Neural progenitor cell (in vitro differentiated cells): ENCODE measurements around the gene APOC4.

Source experiments
- CTCF ChIP-seq: fragments of 200-600 bp; sonication (generic); IDR thresholded peaks from 2 replicates; pipeline ENCODE4 v1.5.1; 2017; ENCODE audit warnings: antibody characterized with exemption, mild to moderate bottlenecking
- EZH2 ChIP-seq: fragments of 200-600 bp; sonication (generic); IDR thresholded peaks from 2 replicates; pipeline ENCODE4 v1.6.1; 2017; ENCODE audit warnings: antibody characterized with exemption, mild to moderate bottlenecking, moderate library complexity

- TF ChIP-seq CTCF, result no peak
- no peak for TF ChIP-seq EZH2
Observed at GRCh38 chr19:44968670-44969069, 26.6 kb downstream of the APOC4 start.
